Endodermal cell (in vitro differentiated cells): ENCODE results near the gene PTRH1. TPM values are rescaled to one million over a fixed set of nuclear protein-coding genes. Genes with fewer than 3 reads are reported as not detected.

ENCODE experiments used
- DNase-seq: peaks from one replicate; pipeline ENCODE4 v3.0.0-alpha.2; 2017
- H3K27ac ChIP-seq: 2 replicates; pipeline ENCODE4 v1.5.1; 2013; ENCODE audit warnings: mild to moderate bottlenecking, low read depth, low read length, moderate library complexity
- H3K27me3 ChIP-seq: 2 replicates; pipeline ENCODE4 v1.6.1; 2013; ENCODE audit warnings: mild to moderate bottlenecking, low read length, moderate library complexity; ENCODE audit not compliant: insufficient read depth, control insufficient read depth, poor library complexity, severe bottlenecking
- H3K36me3 ChIP-seq: 2 replicates; pipeline ENCODE4 v1.7.0; 2013; ENCODE audit warnings: mild to moderate bottlenecking, low read length, moderate library complexity; ENCODE audit not compliant: control insufficient read depth, insufficient read depth
- H3K4me1 ChIP-seq: one replicate; pipeline ENCODE4 v1.7.0; 2013; ENCODE audit warnings: low read length; ENCODE audit not compliant: control insufficient read depth, insufficient read depth
- H3K4me3 ChIP-seq: 2 replicates; pipeline ENCODE4 v1.5.1; 2013; ENCODE audit warnings: mild to moderate bottlenecking, low read length, moderate library complexity
- H3K9ac ChIP-seq: 2 replicates; pipeline ENCODE4 v1.6.1; 2013; ENCODE audit warnings: mild to moderate bottlenecking, low read length, moderate library complexity; ENCODE audit not compliant: poor library complexity, severe bottlenecking; ENCODE audit errors: extremely low read depth
- H3K9me3 ChIP-seq: 2 replicates; pipeline ENCODE4 v1.6.1; 2013; ENCODE audit warnings: mild to moderate bottlenecking, low read length, moderate library complexity; ENCODE audit not compliant: control insufficient read depth
- H3K27ac Mint-ChIP-seq: 2 replicates; pipeline ENCODE4 v1.8.0; 2020; ENCODE audit warnings: mixed read lengths
- H3K27me3 Mint-ChIP-seq: 2 replicates; pipeline ENCODE4 v1.8.0; 2021; ENCODE audit warnings: mild to moderate bottlenecking, mixed read lengths; ENCODE audit not compliant: insufficient read depth
- H3K36me3 Mint-ChIP-seq: 2 replicates; pipeline ENCODE4 v1.8.0; 2020; ENCODE audit warnings: low read depth, mixed read lengths
- H3K4me1 Mint-ChIP-seq: 2 replicates; pipeline ENCODE4 v1.8.0; 2020; ENCODE audit warnings: mixed read lengths
- H3K4me3 Mint-ChIP-seq: 2 replicates; pipeline ENCODE4 v1.8.0; 2020; ENCODE audit warnings: mild to moderate bottlenecking, moderate library complexity, mixed read lengths
- H3K9me3 Mint-ChIP-seq: 2 replicates; pipeline ENCODE4 v1.8.0; 2020; ENCODE audit warnings: mild to moderate bottlenecking, mixed read lengths
- CTCF ChIP-seq: fragments of 200-600 bp; sonication (generic); conservative IDR thresholded peaks from 2 replicates; pipeline ENCODE4 v1.5.0; 2021; ENCODE audit warnings: antibody characterized with exemption, mild to moderate bottlenecking
- WGBS, 2 experiments: methylation state at CpG; one replicate each; pipeline versions ENCODE4 v1.1.5 to v1.1.7; 2013; ENCODE audit warnings: missing lambda C conversion rate in 2 of 2, mixed read lengths in 1 of 2; ENCODE audit not compliant: insufficient coverage in 1 of 2, insufficient read length in 1 of 2; 5-methylcytosine and 5-hydroxymethylcytosine counted together
- total RNA-seq, 2 donors: library from RNA; stranded (reverse); fragmentation: NEBNext Ultra II Directional in 1 of 2; extraction: Animal tissue kit (Norgen Biotek cat#: 25700) in 1 of 2; gene quantifications; 2 replicates in 1 of 2; 3 replicates in 1 of 2; pipeline ENCODE4 v1.2.1, GENCODE V29; 2021

The PTRH1 gene
- total RNA-seq, 2 donors from 2014 or later: 15.2 to 18.7 TPM

DNA sequence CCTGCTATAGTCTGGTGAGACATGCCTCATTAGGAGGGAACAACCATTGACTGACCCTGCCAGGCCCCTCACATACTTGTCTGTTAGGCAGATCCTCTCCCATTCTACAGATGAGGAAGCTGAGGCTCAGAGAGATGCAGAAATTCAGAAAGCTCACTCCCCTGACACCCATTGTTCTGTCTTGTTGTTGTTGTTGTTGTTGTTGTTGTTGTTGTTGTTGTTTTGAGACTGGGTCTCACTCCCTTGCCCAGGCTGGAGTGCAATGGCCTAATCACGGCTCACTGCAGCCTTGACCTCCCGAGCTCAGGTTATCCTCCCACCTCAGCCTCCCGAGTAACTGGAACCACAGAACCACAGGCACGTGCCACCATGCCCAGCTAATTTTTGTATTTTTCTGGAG lies 21.8 kb downstream of the PTRH1 start:
- Histone ChIP-seq H3K27me3 (no peaks in the 10 kb centered on the region), H3K4me3 (no peak overlapping the region), H3K27ac (no peak overlapping the region), H3K9ac (no peak overlapping the region), H3K9me3 (no peaks in the 10 kb centered on the region), H3K4me1 (no peaks in the 10 kb centered on the region), H3K36me3 (no peaks in the 10 kb centered on the region)
- no peak for DNase-seq
- Mint-ChIP-seq H3K27me3 (no peaks in the 10 kb centered on the region), H3K9me3 (no peaks in the 10 kb centered on the region), H3K4me3 (no peak overlapping the region), H3K4me1 (no peaks in the 10 kb centered on the region), H3K27ac (no peak overlapping the region), H3K36me3 (peaks cover 20% of the 10 kb centered on the region)
- WGBS, 2 experiments: 93 to 96% methylated on average over 4 of the region's 4 CpGs
- no peak for TF ChIP-seq CTCF

GRCh38 chr9:127693143-127693542 lies 22.3 kb downstream of the PTRH1 start:
- H3K4me1 Mint-ChIP-seq: no peaks in the 10 kb centered on the region

DNA sequence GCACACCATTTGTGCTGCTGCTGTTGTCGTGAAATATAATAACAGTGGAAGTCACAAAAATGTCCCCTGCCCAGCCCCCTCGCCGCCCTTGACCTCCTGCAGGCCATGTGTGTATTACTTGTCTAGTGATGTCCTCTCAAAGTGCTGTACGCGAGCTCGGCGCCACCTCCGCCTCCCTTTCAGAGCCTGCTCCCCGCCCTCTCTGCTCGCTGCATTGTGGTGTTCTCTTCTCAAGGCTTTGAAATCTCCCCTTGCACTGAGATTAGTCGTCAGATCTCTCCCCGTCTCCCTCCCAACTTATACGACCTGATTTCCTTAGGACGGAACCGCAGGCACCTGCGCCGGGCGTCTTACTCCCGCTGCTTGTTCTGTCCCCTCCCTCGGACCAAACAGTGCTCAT lies 23.4 kb downstream of the PTRH1 start:
- H3K4me3 ChIP-seq: no peak overlapping the region
- H3K4me3 Mint-ChIP-seq: no peak overlapping the region
- no peak for DNase-seq
- no peaks in the 10 kb centered on the region for H3K4me1 Mint-ChIP-seq
- H3K27ac Mint-ChIP-seq: no peak overlapping the region
- TF ChIP-seq CTCF: no peak
- H3K9me3 ChIP-seq: no peaks in the 10 kb centered on the region
- no peaks in the 10 kb centered on the region for H3K4me1 ChIP-seq
- H3K36me3 Mint-ChIP-seq: peaks cover 27% of the 10 kb centered on the region
- 90 to 91% methylated on average over 14 to 20 of the region's 20 CpGs for WGBS, 2 experiments
- H3K27me3 Mint-ChIP-seq: no peaks in the 10 kb centered on the region
- no peaks in the 10 kb centered on the region for H3K27me3 ChIP-seq
- no peak overlapping the region for H3K9ac ChIP-seq
- H3K27ac ChIP-seq: no peak overlapping the region
- H3K36me3 ChIP-seq: no peaks in the 10 kb centered on the region
- H3K9me3 Mint-ChIP-seq: no peaks in the 10 kb centered on the region

More at GRCh38 chr9:127693143-127693542, 22.3 kb downstream of the PTRH1 start:
- Mint-ChIP-seq H3K4me3 (no peak overlapping the region), H3K27ac (no peak overlapping the region), H3K9me3 (no peaks in the 10 kb centered on the region), H3K27me3 (no peaks in the 10 kb centered on the region), H3K36me3 (peaks cover 25% of the 10 kb centered on the region)
- H3K9ac ChIP-seq: no peak overlapping the region
- no peaks in the 10 kb centered on the region for H3K36me3 ChIP-seq
- DNase-seq: no peak
- H3K9me3 ChIP-seq: no peaks in the 10 kb centered on the region
- H3K4me1 ChIP-seq: no peaks in the 10 kb centered on the region
- H3K4me3 ChIP-seq: no peak overlapping the region
- H3K27me3 ChIP-seq: no peaks in the 10 kb centered on the region
- no peak for TF ChIP-seq CTCF
- no peak overlapping the region for H3K27ac ChIP-seq
- 90 to 93% methylated on average over 9 to 10 of the region's 10 CpGs for WGBS, 2 experiments
